ENCODE data around the gene DUSP28. TPM values are rescaled to one million over a fixed set of nuclear protein-coding genes. Genes with fewer than 3 reads are reported as not detected.

Gene DUSP28
- total RNA-seq, 1 experiment from 2014 or later: 10.7 TPM

DNA sequence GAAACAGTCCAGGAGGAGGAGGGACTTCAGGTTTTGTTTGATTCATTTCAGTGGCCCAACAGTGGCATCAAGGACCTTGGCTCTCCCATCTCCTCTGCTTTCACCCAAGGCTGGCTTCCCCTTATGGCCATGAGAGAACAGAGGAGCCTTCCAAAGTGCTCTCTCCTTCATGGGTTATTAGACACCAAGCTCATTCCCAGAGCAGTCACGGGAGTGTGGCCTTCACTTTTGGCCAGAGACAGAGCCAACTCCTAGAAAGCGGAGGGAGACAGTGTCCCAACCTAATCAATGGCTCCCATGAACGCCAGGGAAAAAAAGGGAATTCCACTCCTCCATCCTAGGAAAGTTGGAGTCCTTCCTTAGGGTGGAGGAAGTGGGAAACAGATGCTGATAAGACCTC lies 871 bp upstream of the DUSP28 start:
- peaks cover 4% of the 10 kb centered on the region for H3K36me3 ChIP-seq (ENCODE audit: control insufficient read depth, insufficient read depth, low read length)
- no peak for ATAC-seq
- POLR2A ChIA-PET: no interaction called here
- H3K4me3 ChIP-seq (ENCODE audit: low read depth in 2 of 2, low read length in 2 of 2): peak overlapping the region; percentile 74 to 84
- BruUV-seq (replicated peaks): no TSS peak
- H3K4me1 ChIP-seq (ENCODE audit: control insufficient read depth, insufficient read depth, low read length): peaks cover 32% of the 10 kb centered on the region
- H3K27me3 ChIP-seq (ENCODE audit: control insufficient read depth, insufficient read depth, low read length): no peaks in the 10 kb centered on the region
- no peak for DNase-seq (ENCODE audit: low read depth, low spot score)
- TF ChIP-seq, protein P1, sequence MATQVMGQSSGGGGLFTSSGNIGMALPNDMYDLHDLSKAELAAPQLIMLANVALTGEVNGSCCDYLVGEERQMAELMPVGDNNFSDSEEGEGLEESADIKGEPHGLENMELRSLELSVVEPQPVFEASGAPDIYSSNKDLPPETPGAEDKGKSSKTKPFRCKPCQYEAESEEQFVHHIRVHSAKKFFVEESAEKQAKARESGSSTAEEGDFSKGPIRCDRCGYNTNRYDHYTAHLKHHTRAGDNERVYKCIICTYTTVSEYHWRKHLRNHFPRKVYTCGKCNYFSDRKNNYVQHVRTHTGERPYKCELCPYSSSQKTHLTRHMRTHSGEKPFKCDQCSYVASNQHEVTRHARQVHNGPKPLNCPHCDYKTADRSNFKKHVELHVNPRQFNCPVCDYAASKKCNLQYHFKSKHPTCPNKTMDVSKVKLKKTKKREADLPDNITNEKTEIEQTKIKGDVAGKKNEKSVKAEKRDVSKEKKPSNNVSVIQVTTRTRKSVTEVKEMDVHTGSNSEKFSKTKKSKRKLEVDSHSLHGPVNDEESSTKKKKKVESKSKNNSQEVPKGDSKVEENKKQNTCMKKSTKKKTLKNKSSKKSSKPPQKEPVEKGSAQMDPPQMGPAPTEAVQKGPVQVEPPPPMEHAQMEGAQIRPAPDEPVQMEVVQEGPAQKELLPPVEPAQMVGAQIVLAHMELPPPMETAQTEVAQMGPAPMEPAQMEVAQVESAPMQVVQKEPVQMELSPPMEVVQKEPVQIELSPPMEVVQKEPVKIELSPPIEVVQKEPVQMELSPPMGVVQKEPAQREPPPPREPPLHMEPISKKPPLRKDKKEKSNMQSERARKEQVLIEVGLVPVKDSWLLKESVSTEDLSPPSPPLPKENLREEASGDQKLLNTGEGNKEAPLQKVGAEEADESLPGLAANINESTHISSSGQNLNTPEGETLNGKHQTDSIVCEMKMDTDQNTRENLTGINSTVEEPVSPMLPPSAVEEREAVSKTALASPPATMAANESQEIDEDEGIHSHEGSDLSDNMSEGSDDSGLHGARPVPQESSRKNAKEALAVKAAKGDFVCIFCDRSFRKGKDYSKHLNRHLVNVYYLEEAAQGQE (IDR thresholded peaks at IDR 0.05; ENCODE audit: insufficient read depth in 1 of 2, low read depth in 2 of 2, low read length in 1 of 2): no peak
- CTCF ChIA-PET: no interaction called here
- in situ Hi-C loops (cut with HindIII; ENCODE audit: low pct_unique_long_range_greater_than_20kb, low sequenced_read_pairs) (no loop called here), intact Hi-C loops (cut with micrococcal nuclease; ENCODE audit: unreplicated experiment) (loop anchor here (5.0 kb wide), 1 partner anchor 47 kb away; no protein-coding TSS in a partner anchor)
- H3K27ac ChIP-seq (ENCODE audit: low read length): peak overlapping the region; percentile 91
- H3K9me3 ChIP-seq (ENCODE audit: control insufficient read depth, insufficient read depth, low read depth, low read length): no peaks in the 10 kb centered on the region

DNA sequence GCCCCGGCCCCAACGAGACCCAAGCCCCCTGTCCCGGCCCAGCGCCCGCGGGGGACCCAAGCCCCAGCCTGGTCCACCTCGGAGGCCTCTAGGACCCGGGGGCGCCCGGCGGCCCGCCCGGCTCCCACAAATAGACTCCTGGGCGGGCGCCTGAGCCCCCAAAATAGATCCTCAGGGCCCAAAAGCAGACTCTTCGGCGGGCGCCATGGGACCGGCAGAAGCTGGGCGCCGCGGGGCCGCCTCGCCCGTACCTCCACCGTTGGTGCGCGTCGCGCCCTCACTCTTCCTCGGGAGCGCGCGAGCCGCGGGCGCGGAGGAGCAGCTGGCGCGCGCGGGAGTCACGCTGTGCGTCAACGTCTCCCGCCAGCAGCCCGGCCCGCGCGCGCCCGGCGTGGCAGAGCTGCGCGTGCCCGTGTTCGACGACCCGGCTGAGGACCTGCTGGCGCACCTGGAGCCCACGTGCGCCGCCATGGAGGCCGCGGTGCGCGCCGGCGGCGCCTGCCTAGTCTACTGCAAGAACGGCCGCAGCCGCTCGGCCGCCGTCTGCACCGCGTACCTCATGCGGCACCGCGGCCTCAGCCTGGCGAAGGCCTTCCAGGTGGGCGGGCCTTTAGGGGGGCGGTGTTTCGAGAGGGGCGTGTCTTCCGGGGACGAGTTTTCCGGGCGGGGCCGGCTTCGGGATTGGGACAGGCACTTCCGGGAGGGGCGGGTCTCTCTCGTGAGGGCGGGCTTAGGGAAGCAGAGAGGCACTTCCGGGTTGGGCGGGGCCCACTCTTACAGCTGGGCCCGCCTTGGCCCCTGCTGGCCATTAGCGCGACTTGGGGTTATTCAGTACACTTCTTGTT lies 545 bp downstream of the DUSP28 start:
- Histone ChIP-seq H3K27ac (ENCODE audit: low read length) (peak overlapping the region; percentile 92), H3K4me1 (ENCODE audit: control insufficient read depth, insufficient read depth, low read length) (peaks cover 41% of the 10 kb centered on the region), H3K9me3 (ENCODE audit: control insufficient read depth, insufficient read depth, low read depth, low read length) (no peaks in the 10 kb centered on the region), H3K36me3 (ENCODE audit: control insufficient read depth, insufficient read depth, low read length) (peaks cover 4% of the 10 kb centered on the region), H3K27me3 (ENCODE audit: control insufficient read depth, insufficient read depth, low read length) (no peaks in the 10 kb centered on the region), H3K4me3 (ENCODE audit: low read depth in 2 of 2, low read length in 2 of 2) (peak overlapping the region; percentile 74 to 84)
- CTCF ChIA-PET: no interaction called here
- DNase-seq (ENCODE audit: low read depth, low spot score): peak; percentile 84
- intact Hi-C loops (cut with micrococcal nuclease; ENCODE audit: unreplicated experiment) (no loop called here), in situ Hi-C loops (cut with HindIII; ENCODE audit: low pct_unique_long_range_greater_than_20kb, low sequenced_read_pairs) (no loop called here)
- POLR2A ChIA-PET: interaction anchor here (0.7 kb wide), 2 partner anchors 8 to 125 kb away, joined by 3 to 15 read pairs; partner anchors contain the start of gene RNPEPL1
- ATAC-seq: peak; percentile 83
- no TSS peak for BruUV-seq (replicated peaks)
- TF ChIP-seq, protein P2, sequence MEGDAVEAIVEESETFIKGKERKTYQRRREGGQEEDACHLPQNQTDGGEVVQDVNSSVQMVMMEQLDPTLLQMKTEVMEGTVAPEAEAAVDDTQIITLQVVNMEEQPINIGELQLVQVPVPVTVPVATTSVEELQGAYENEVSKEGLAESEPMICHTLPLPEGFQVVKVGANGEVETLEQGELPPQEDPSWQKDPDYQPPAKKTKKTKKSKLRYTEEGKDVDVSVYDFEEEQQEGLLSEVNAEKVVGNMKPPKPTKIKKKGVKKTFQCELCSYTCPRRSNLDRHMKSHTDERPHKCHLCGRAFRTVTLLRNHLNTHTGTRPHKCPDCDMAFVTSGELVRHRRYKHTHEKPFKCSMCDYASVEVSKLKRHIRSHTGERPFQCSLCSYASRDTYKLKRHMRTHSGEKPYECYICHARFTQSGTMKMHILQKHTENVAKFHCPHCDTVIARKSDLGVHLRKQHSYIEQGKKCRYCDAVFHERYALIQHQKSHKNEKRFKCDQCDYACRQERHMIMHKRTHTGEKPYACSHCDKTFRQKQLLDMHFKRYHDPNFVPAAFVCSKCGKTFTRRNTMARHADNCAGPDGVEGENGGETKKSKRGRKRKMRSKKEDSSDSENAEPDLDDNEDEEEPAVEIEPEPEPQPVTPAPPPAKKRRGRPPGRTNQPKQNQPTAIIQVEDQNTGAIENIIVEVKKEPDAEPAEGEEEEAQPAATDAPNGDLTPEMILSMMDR (IDR thresholded peaks at IDR 0.05): peak; percentile 23
- TF ChIP-seq TCF7L2 (IDR thresholded peaks at IDR 0.05; ENCODE audit: low read depth, low read length) (no peak), SIN3A (IDR thresholded peaks at IDR 0.05; ENCODE audit: borderline replicate concordance, insufficient read depth, low read depth, low read length) (0 out of 2 replicates have a peak, but pooled peaks have one; percentile 64), POLR2AphosphoS5 (IDR thresholded peaks at IDR 0.05; ENCODE audit: low read depth, low read length) (peak; percentile 86)
- TF ChIP-seq, protein P1 (IDR thresholded peaks at IDR 0.05; ENCODE audit: insufficient read depth in 1 of 2, low read depth in 2 of 2, low read length in 1 of 2): no peak

Data from Panc1 (cell line).